Activated T-cell treated with anti-CD3 and anti-CD28 coated beads, Interleukin-2, amount 50 U/mL, for 48 hours (primary cell): ENCODE results near the gene SYT1.
"Not testable (repeated sequence)": the region's sequence is repeated elsewhere in the genome, so short reads cannot be mapped to it uniquely, and the experiment has no call there.

Experiments
- DNase-seq, 2 experiments: peaks; one replicate each; pipeline ENCODE4 v3.0.0-alpha.2; 2020

The SYT1 gene

GRCh38 chr12:79415321-79415720 is 550.7 kb downstream of the SYT1 start:
- DNase-seq: no peak

- DNase-seq: no peak
Measured at GRCh38 chr12:79415746-79416435, 551.3 kb downstream of the SYT1 start.

GRCh38 chr12:79420146-79420618 is 555.6 kb downstream of the SYT1 start:
- DNase-seq: no peak

GRCh38 chr12:79421236-79421740 is 556.7 kb downstream of the SYT1 start:
- DNase-seq: no peak

GRCh38 chr12:79422060-79422812 is 557.7 kb downstream of the SYT1 start:
- no peak for DNase-seq

- DNase-seq: no peak
Measured at GRCh38 chr12:79423560-79423959, 559.0 kb downstream of the SYT1 start.

GRCh38 chr12:79424109-79424721 is 559.6 kb downstream of the SYT1 start:
- DNase-seq: no peak

- no peak for DNase-seq
Measured at GRCh38 chr12:79426121-79426520, 561.5 kb downstream of the SYT1 start.

GRCh38 chr12:79426744-79427143 is 562.2 kb downstream of the SYT1 start:
- DNase-seq: not testable (repeated sequence)

GRCh38 chr12:79433465-79434072 is 569.0 kb downstream of the SYT1 start:
- no peak for DNase-seq

GRCh38 chr12:79434561-79434960 is 570.0 kb downstream of the SYT1 start:
- no peak for DNase-seq

GRCh38 chr12:79435742-79436141 is 571.2 kb downstream of the SYT1 start:
- no peak for DNase-seq

- DNase-seq: no peak
Measured at GRCh38 chr12:79438480-79439174, 574.1 kb downstream of the SYT1 start.

GRCh38 chr12:79439175-79439825 is 574.7 kb downstream of the SYT1 start:
- DNase-seq: no peak

- no peak for DNase-seq
Measured at GRCh38 chr12:79441534-79441933, 577.0 kb downstream of the SYT1 start.

- no peak for DNase-seq
Measured at GRCh38 chr12:79442396-79442795, 577.8 kb downstream of the SYT1 start.

GRCh38 chr12:79444089-79444488 is 579.5 kb downstream of the SYT1 start:
- DNase-seq: no peak

GRCh38 chr12:79448816-79449215 is 584.2 kb downstream of the SYT1 start:
- DNase-seq: no peak

- DNase-seq: no peak
Measured at GRCh38 chr12:79451365-79451764, 586.8 kb downstream of the SYT1 start.

- no peak for DNase-seq
Measured at GRCh38 chr12:79451978-79452377, 587.4 kb downstream of the SYT1 start.

GRCh38 chr12:79452906-79453305 is 588.3 kb downstream of the SYT1 start:
- no peak for DNase-seq

GRCh38 chr12:79453820-79454219 is 589.2 kb downstream of the SYT1 start:
- no peak for DNase-seq
